ENCODE results near the gene MGAT4B. TPM values are rescaled to one million over a fixed set of nuclear protein-coding genes. Genes with fewer than 3 reads are reported as not detected.
A peak's percentile ranks its signal among the peaks of the same experiment; 100 is the strongest.

The MGAT4B gene
- total RNA-seq, 4 donors from 2014 or later = 28.3 to 86.0 (median 61.4) TPM

DNA sequence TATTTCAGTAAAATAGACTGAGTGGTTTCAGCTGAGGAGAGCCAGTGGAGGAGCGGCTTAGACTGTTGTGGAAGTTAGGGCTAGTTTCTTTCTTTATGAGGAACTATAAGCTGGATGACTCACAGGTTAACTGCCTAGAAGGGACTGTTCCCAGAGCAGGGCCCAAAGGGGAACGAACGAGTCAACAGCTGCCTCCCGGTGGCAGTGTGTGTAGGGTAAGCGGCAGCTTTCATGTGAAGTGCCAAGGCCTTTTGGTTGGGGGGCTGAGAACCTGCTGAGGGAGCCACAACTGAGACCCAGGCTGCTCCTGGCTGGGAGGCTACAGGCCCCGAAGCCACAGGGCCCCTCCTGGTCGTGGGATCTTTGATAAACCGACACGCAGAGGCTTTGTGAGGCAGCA, 21.0 kb upstream of the MGAT4B start:
- peak overlapping the region; percentile 53 to 100 (median 71) for H3K27ac ChIP-seq
- intact Hi-C loops (cut with DNase I; ENCODE audit: low total_unique reads) = no loop called here

DNA sequence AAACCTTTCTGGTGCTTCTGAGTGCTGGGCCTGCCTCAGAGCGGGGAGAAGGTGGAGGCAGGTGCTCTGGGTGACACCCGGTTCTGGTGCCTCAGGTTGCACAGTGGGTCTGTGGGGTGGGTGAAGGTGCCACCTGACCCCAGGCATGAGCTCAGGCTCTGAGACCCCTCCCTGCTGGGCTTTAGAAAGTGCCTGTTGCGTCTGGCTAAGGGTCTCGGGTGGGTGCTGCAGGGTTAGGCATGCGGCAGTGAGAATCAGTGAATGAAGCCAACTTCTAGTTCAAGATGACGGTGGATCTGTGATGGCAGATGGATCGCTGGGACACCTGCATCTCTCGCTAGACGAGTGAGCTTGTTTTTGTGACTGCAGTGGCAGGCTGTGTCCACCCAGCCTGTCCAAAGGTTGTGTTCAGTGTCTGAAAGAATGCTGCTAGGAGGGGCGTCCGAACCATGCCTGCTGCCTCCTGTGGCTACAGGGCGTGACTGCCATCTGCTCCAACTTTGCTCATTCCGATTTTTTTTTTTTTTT, 19.1 kb upstream of the MGAT4B start:
- Histone ChIP-seq H3K27ac (peak overlapping the region in 3 of 4 donors; percentile 12 to 100 (median 53)), H3K4me3 (no peak overlapping the region), H3K9me3 (no peaks in the 10 kb centered on the region), H3K4me1 (peaks cover 56 to 60% of the 10 kb centered on the region in 2 donors), H3K36me3 (peaks cover 11 to 88% of the 10 kb centered on the region in 2 donors), H3K27me3 (no peaks in the 10 kb centered on the region)
- in situ Hi-C loops (cut with MboI; ENCODE audit: low sequenced_read_pairs in 4 of 4) = no loop called here
- no peak for TF ChIP-seq POLR2A (IDR thresholded peaks at IDR 0.05)
- TF ChIP-seq, protein P1, sequence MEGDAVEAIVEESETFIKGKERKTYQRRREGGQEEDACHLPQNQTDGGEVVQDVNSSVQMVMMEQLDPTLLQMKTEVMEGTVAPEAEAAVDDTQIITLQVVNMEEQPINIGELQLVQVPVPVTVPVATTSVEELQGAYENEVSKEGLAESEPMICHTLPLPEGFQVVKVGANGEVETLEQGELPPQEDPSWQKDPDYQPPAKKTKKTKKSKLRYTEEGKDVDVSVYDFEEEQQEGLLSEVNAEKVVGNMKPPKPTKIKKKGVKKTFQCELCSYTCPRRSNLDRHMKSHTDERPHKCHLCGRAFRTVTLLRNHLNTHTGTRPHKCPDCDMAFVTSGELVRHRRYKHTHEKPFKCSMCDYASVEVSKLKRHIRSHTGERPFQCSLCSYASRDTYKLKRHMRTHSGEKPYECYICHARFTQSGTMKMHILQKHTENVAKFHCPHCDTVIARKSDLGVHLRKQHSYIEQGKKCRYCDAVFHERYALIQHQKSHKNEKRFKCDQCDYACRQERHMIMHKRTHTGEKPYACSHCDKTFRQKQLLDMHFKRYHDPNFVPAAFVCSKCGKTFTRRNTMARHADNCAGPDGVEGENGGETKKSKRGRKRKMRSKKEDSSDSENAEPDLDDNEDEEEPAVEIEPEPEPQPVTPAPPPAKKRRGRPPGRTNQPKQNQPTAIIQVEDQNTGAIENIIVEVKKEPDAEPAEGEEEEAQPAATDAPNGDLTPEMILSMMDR (IDR thresholded peaks at IDR 0.05 in 4 of 5, conservative IDR thresholded peaks at IDR 0.05 in 1 of 5) = no peak
- intact Hi-C loops (cut with DNase I; ENCODE audit: low total_unique reads) = no loop called here
- ATAC-seq (no peak), DNase-seq (no peak)

More for the DNA sequence above, 21.0 kb upstream of the MGAT4B start:
- no peaks in the 10 kb centered on the region for H3K9me3 ChIP-seq
- no peak overlapping the region for H3K4me3 ChIP-seq
- H3K36me3 ChIP-seq = peaks cover 11 to 98% of the 10 kb centered on the region in 2 donors
- H3K4me1 ChIP-seq = peaks cover 47 to 68% of the 10 kb centered on the region in 2 donors
- in situ Hi-C loops (cut with MboI; ENCODE audit: low sequenced_read_pairs in 4 of 4) = no loop called here
- no peak for DNase-seq
- TF ChIP-seq, protein P1 (IDR thresholded peaks at IDR 0.05 in 4 of 5, conservative IDR thresholded peaks at IDR 0.05 in 1 of 5) = no peak
- TF ChIP-seq POLR2A (IDR thresholded peaks at IDR 0.05) = no peak
- ATAC-seq = peak; percentile 21 to 34
- H3K27me3 ChIP-seq = no peaks in the 10 kb centered on the region

DNA sequence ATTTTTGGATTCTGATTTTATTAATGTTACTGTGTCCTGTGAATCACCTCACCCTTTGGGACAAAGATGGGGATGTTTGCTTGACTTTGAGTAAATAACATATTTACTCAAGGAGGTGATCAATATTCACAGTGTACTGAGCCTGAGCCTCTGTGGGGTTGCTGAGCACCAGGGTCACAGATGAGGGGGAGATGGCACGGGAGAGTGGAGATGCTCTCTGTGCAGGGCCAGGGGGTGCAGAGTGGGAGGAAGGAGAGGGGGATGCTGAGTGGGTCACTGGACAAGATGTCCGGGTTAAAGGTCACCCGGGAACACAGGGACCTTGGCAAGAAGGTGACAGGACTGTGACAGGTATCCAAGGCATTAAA, 18.1 kb upstream of the MGAT4B start:
- in situ Hi-C loops (cut with MboI; ENCODE audit: low sequenced_read_pairs in 4 of 4) (no loop called here), intact Hi-C loops (cut with DNase I; ENCODE audit: low total_unique reads) (no loop called here)
- no peaks in the 10 kb centered on the region for H3K27me3 ChIP-seq
- H3K9me3 ChIP-seq = no peaks in the 10 kb centered on the region
- ATAC-seq (no peak), DNase-seq (no peak)
- H3K36me3 ChIP-seq = peaks cover 11 to 78% of the 10 kb centered on the region in 2 donors
- peak overlapping the region in 3 of 4 donors; percentile 95 to 100 (median 98) for H3K27ac ChIP-seq
- peaks cover 58 to 63% of the 10 kb centered on the region in 2 donors for H3K4me1 ChIP-seq
- TF ChIP-seq, protein P1 (IDR thresholded peaks at IDR 0.05 in 4 of 5, conservative IDR thresholded peaks at IDR 0.05 in 1 of 5) = no peak
- TF ChIP-seq POLR2A (IDR thresholded peaks at IDR 0.05) = no peak
- no peak overlapping the region for H3K4me3 ChIP-seq

DNA sequence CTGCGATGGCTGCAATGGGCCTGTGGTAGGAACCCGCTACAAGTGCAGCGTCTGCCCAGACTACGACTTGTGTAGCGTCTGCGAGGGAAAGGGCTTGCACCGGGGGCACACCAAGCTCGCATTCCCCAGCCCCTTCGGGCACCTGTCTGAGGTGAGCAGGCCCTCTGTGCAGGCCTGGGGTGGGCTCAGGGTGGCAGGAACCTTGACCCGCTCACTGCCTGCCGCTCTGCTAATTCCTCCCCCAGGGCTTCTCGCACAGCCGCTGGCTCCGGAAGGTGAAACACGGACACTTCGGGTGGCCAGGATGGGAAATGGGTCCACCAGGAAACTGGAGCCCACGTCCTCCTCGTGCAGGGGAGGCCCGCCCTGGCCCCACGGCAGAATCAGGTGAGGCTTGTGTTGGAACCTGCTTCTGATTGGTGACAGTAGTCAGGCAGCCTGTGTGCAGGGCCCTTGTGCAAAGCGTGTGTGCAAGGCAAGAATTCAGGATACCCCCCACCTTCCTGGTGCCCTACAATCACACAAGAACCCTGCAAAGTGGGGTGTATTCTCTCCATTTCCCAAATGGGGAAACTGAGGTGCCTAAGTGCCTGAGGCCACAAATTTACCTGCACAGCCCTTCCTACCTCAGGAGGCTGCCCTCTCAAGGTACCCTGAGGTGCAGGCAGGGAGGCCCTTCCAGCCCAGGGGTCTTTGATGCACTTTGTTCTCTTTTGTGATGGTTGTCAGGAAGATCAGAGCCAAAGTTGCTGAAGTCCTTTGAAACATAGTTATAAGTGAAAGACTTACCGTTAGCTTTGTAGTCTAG, 17.5 kb upstream of the MGAT4B start:
- no peak for ATAC-seq
- no peaks in the 10 kb centered on the region for H3K27me3 ChIP-seq
- no peak for DNase-seq
- H3K9me3 ChIP-seq = no peaks in the 10 kb centered on the region
- TF ChIP-seq POLR2A (IDR thresholded peaks at IDR 0.05) = no peak
- TF ChIP-seq, protein P1 (IDR thresholded peaks at IDR 0.05 in 4 of 5, conservative IDR thresholded peaks at IDR 0.05 in 1 of 5) = no peak
- peak overlapping the region; percentile 95 to 100 (median 99) for H3K27ac ChIP-seq
- in situ Hi-C loops (cut with MboI; ENCODE audit: low sequenced_read_pairs in 4 of 4) (no loop called here), intact Hi-C loops (cut with DNase I; ENCODE audit: low total_unique reads) (no loop called here)
- peak overlapping the region in 3 of 4 donors; percentile 18 to 90 (median 89) for H3K4me3 ChIP-seq
- H3K36me3 ChIP-seq = peaks cover 10 to 72% of the 10 kb centered on the region in 2 donors
- peaks cover 62 to 67% of the 10 kb centered on the region in 2 donors for H3K4me1 ChIP-seq

Data from gastrocnemius medialis (tissue), 4 donors.